Right lobe of liver (tissue), 4 donors: Measurements from ENCODE around the gene MYL5.
A peak's percentile ranks its signal among the peaks of the same experiment; 100 is the strongest.

Experiments
- CTCF ChIP-seq, 4 donors: fragments of 200-600 bp in 3 of 4; fragments of 450-650 bp in 1 of 4; IDR thresholded peaks; one replicate each; pipeline versions ENCODE4 v1.5.1 to v1.8.0; 2016 to 2022; ENCODE audit warnings: antibody characterized with exemption in 4 of 4, mild to moderate bottlenecking in 2 of 4
- POLR2A ChIP-seq: fragments of 450-650 bp; IDR thresholded peaks from one replicate; pipeline ENCODE4 v1.6.1; 2017; ENCODE audit warnings: antibody characterized with exemption, mild to moderate bottlenecking
- donor health status: DM: no; HTN: no; CAD: no.
- donor health status: DM: no; HTN: no; CAD: no.
- donor health status: DM: no; HTN: yes; CAD: no.

GRCh38 chr4:683982-684622, 9.8 kb downstream of the MYL5 start:
- TF ChIP-seq POLR2A (no peak), CTCF (IDR thresholded peaks at IDR 0.05) (peak; percentile 46 to 59 (median 54))
